ENCODE measurements around the gene DTYMK.
A peak's percentile ranks its signal among the peaks of the same experiment; 100 is the strongest.

DTYMK gene

DNA sequence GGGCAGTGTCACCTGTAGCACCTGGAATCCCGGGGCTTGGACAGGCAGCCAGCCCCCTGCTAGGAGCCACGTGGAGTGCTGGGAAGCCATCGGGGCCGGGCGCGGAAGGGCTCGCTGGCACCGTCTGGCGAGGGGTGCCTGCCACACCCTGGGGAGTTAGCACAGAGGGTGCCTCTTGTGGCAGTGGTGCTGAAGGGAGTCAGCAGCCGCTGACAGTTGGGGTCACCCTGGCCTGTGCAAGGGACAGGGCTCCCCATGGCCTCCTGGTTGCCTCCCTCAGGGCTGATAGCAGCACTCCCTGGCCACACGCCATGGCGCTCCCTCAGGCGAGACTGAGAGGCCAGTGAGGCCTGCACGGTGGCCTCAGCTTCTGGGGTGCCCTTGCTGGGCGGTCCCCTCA, 33.9 kb upstream of the DTYMK start (continued):
- TF ChIP-seq ZSCAN5A (tag by site-specific recombination; IDR thresholded peaks at IDR 0.05) (no peak), ZNF549 (tag by site-specific recombination; IDR thresholded peaks at IDR 0.05) (no peak), ZNF76 (tag by site-specific recombination; IDR thresholded peaks at IDR 0.05; ENCODE audit: borderline replicate concordance, low read depth) (no peak)
- TF ChIP-seq, protein P1, sequence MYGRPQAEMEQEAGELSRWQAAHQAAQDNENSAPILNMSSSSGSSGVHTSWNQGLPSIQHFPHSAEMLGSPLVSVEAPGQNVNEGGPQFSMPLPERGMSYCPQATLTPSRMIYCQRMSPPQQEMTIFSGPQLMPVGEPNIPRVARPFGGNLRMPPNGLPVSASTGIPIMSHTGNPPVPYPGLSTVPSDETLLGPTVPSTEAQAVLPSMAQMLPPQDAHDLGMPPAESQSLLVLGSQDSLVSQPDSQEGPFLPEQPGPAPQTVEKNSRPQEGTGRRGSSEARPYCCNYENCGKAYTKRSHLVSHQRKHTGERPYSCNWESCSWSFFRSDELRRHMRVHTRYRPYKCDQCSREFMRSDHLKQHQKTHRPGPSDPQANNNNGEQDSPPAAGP (tag by site-specific recombination; IDR thresholded peaks at IDR 0.05): no peak

GRCh38 chr2:241720099-241720498, 33.5 kb upstream of the DTYMK start:
- TF ChIP-seq BCL6B (tag by site-specific recombination; IDR thresholded peaks at IDR 0.05) (0 out of 2 replicates have a peak, but pooled peaks have one; percentile 41), ZNF133 (tag by site-specific recombination; IDR thresholded peaks at IDR 0.05) (no peak), ZSCAN18 (tag by site-specific recombination; IDR thresholded peaks at IDR 0.05) (no peak), ZBTB48 (tag by site-specific recombination; IDR thresholded peaks at IDR 0.05) (no peak)
- Histone ChIP-seq H3K9me3 (ENCODE audit: control insufficient read depth, insufficient read depth, low read depth, low read length) (no peaks in the 10 kb centered on the region), H3K27ac (ENCODE audit: extremely low read depth, low read depth, low read length) (no peak overlapping the region), H3K4me3 (ENCODE audit: low read depth, low read length) (no peak overlapping the region), H3K4me1 (ENCODE audit: control insufficient read depth, insufficient read depth, low read length) (no peaks in the 10 kb centered on the region), H3K36me3 (ENCODE audit: control insufficient read depth in 2 of 2, insufficient read depth in 1 of 2, low read length in 2 of 2) (peaks cover 21 to 72% of the 10 kb centered on the region in 2 experiments; a peak in 2 of 3 replicates)
- ChIA-PET POLR2A (no interaction called here), CTCF (no interaction called here)

GRCh38 chr2:241719093-241719492, 32.5 kb upstream of the DTYMK start:
- Histone ChIP-seq H3K4me3 (ENCODE audit: low read depth, low read length) (no peak overlapping the region), H3K36me3 (ENCODE audit: control insufficient read depth in 2 of 2, insufficient read depth in 1 of 2, low read length in 2 of 2) (peaks cover 29 to 68% of the 10 kb centered on the region in 2 experiments; a peak in 2 of 3 replicates), H3K27ac (ENCODE audit: extremely low read depth, low read depth, low read length) (no peak overlapping the region), H3K9me3 (ENCODE audit: control insufficient read depth, insufficient read depth, low read depth, low read length) (no peaks in the 10 kb centered on the region), H3K4me1 (ENCODE audit: control insufficient read depth, insufficient read depth, low read length) (no peaks in the 10 kb centered on the region)
- ChIA-PET CTCF (interaction anchor here (0.6 to 1.2 kb wide), 2 partner anchors 159 to 242 kb away, joined by 3 to 5 read pairs; no protein-coding TSS in a partner anchor), POLR2A (no interaction called here)
- TF ChIP-seq, protein P2, sequence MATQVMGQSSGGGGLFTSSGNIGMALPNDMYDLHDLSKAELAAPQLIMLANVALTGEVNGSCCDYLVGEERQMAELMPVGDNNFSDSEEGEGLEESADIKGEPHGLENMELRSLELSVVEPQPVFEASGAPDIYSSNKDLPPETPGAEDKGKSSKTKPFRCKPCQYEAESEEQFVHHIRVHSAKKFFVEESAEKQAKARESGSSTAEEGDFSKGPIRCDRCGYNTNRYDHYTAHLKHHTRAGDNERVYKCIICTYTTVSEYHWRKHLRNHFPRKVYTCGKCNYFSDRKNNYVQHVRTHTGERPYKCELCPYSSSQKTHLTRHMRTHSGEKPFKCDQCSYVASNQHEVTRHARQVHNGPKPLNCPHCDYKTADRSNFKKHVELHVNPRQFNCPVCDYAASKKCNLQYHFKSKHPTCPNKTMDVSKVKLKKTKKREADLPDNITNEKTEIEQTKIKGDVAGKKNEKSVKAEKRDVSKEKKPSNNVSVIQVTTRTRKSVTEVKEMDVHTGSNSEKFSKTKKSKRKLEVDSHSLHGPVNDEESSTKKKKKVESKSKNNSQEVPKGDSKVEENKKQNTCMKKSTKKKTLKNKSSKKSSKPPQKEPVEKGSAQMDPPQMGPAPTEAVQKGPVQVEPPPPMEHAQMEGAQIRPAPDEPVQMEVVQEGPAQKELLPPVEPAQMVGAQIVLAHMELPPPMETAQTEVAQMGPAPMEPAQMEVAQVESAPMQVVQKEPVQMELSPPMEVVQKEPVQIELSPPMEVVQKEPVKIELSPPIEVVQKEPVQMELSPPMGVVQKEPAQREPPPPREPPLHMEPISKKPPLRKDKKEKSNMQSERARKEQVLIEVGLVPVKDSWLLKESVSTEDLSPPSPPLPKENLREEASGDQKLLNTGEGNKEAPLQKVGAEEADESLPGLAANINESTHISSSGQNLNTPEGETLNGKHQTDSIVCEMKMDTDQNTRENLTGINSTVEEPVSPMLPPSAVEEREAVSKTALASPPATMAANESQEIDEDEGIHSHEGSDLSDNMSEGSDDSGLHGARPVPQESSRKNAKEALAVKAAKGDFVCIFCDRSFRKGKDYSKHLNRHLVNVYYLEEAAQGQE (tag by site-specific recombination; IDR thresholded peaks at IDR 0.05): no peak
- no peak for TF ChIP-seq ZBTB48 (tag by site-specific recombination; IDR thresholded peaks at IDR 0.05)
- no peak for TF ChIP-seq ZNF223 (tag by site-specific recombination; IDR thresholded peaks at IDR 0.05)
- TF ChIP-seq SP7 (tag by site-specific recombination; IDR thresholded peaks at IDR 0.05): no peak
- TF ChIP-seq TSHZ1 (tag by site-specific recombination; IDR thresholded peaks at IDR 0.05; ENCODE audit: borderline replicate concordance): no peak
- TF ChIP-seq ZNF157 (tag by site-specific recombination; IDR thresholded peaks at IDR 0.05): no peak
- TF ChIP-seq ZNF621 (tag by site-specific recombination; IDR thresholded peaks at IDR 0.05): no peak
- no peak for TF ChIP-seq ELK4 (IDR thresholded peaks at IDR 0.05; ENCODE audit: borderline replicate concordance, low read depth, low read length)
- no peak for TF ChIP-seq GLIS2 (tag by site-specific recombination; IDR thresholded peaks at IDR 0.05)
- no peak for TF ChIP-seq SCRT1 (tag by site-specific recombination; IDR thresholded peaks at IDR 0.05; ENCODE audit: borderline replicate concordance)
- TF ChIP-seq ZNF843 (tag by site-specific recombination; IDR thresholded peaks at IDR 0.05): no peak
- no peak for TF ChIP-seq ZEB2 (tag by site-specific recombination; IDR thresholded peaks at IDR 0.05)
